ENCODE measurements around the gene PTPRK. TPM values are rescaled to one million over a fixed set of nuclear protein-coding genes. Genes with fewer than 3 reads are reported as not detected.

PTPRK gene
- total RNA-seq, 4 donors from 2014 or later: 7.3 to 22.9 (median 13.0) TPM

GRCh38 chr6:127951172-127951917 is 569.1 kb downstream of the PTPRK start:
- no peaks in the 10 kb centered on the region for H3K36me3 ChIP-seq
- intact Hi-C loops (cut with DNase I; ENCODE audit: low total_unique reads) (no loop called here), in situ Hi-C loops (cut with MboI; ENCODE audit: low sequenced_read_pairs in 4 of 4) (no loop called here)
- no peak for DNase-seq
- H3K27ac ChIP-seq: no peak overlapping the region
- H3K4me1 ChIP-seq: no peaks in the 10 kb centered on the region
- H3K4me3 ChIP-seq: no peak overlapping the region
- H3K9me3 ChIP-seq: no peaks in the 10 kb centered on the region
- no peak for TF ChIP-seq POLR2A (IDR thresholded peaks at IDR 0.05)
- TF ChIP-seq CTCF (IDR thresholded peaks at IDR 0.05 in 4 of 5, conservative IDR thresholded peaks at IDR 0.05 in 1 of 5): no peak
- ATAC-seq: no peak
- H3K27me3 ChIP-seq: no peaks in the 10 kb centered on the region

GRCh38 chr6:127950566-127951145 is 569.7 kb downstream of the PTPRK start:
- no peak for ATAC-seq
- H3K4me1 ChIP-seq: no peaks in the 10 kb centered on the region
- TF ChIP-seq POLR2A (IDR thresholded peaks at IDR 0.05): no peak
- TF ChIP-seq CTCF (IDR thresholded peaks at IDR 0.05 in 4 of 5, conservative IDR thresholded peaks at IDR 0.05 in 1 of 5): no peak
- intact Hi-C loops (cut with DNase I; ENCODE audit: low total_unique reads) (no loop called here), in situ Hi-C loops (cut with MboI; ENCODE audit: low sequenced_read_pairs in 4 of 4) (no loop called here)
- no peaks in the 10 kb centered on the region for H3K36me3 ChIP-seq
- H3K4me3 ChIP-seq: no peak overlapping the region
- H3K27ac ChIP-seq: no peak overlapping the region
- no peaks in the 10 kb centered on the region for H3K9me3 ChIP-seq
- H3K27me3 ChIP-seq: no peaks in the 10 kb centered on the region
- no peak for DNase-seq

GRCh38 chr6:127949251-127949650 is 571.1 kb downstream of the PTPRK start:
- H3K36me3 ChIP-seq: no peaks in the 10 kb centered on the region
- intact Hi-C loops (cut with DNase I; ENCODE audit: low total_unique reads): no loop called here

GRCh38 chr6:127946388-127946787 is 574.0 kb downstream of the PTPRK start:
- H3K36me3 ChIP-seq: no peaks in the 10 kb centered on the region
- intact Hi-C loops (cut with DNase I; ENCODE audit: low total_unique reads) (no loop called here), in situ Hi-C loops (cut with MboI; ENCODE audit: low sequenced_read_pairs in 4 of 4) (no loop called here)
- ATAC-seq: no peak
- no peak overlapping the region for H3K4me3 ChIP-seq
- H3K27me3 ChIP-seq: no peaks in the 10 kb centered on the region
- H3K9me3 ChIP-seq: no peaks in the 10 kb centered on the region
- no peaks in the 10 kb centered on the region for H3K4me1 ChIP-seq
- no peak overlapping the region for H3K27ac ChIP-seq
- TF ChIP-seq CTCF (IDR thresholded peaks at IDR 0.05 in 4 of 5, conservative IDR thresholded peaks at IDR 0.05 in 1 of 5) (no peak), POLR2A (IDR thresholded peaks at IDR 0.05) (no peak)
- DNase-seq: no peak

More at GRCh38 chr6:127949251-127949650, 571.1 kb downstream of the PTPRK start:
- DNase-seq: no peak
- TF ChIP-seq CTCF (IDR thresholded peaks at IDR 0.05 in 4 of 5, conservative IDR thresholded peaks at IDR 0.05 in 1 of 5) (no peak), POLR2A (IDR thresholded peaks at IDR 0.05) (no peak)
- no peak for ATAC-seq
- no peaks in the 10 kb centered on the region for H3K27me3 ChIP-seq
- in situ Hi-C loops (cut with MboI; ENCODE audit: low sequenced_read_pairs in 4 of 4): no loop called here
- no peak overlapping the region for H3K4me3 ChIP-seq
- no peaks in the 10 kb centered on the region for H3K4me1 ChIP-seq
- no peak overlapping the region for H3K27ac ChIP-seq
- H3K9me3 ChIP-seq: no peaks in the 10 kb centered on the region
